ENCODE results near the gene RBM5.

Gene RBM5

DNA sequence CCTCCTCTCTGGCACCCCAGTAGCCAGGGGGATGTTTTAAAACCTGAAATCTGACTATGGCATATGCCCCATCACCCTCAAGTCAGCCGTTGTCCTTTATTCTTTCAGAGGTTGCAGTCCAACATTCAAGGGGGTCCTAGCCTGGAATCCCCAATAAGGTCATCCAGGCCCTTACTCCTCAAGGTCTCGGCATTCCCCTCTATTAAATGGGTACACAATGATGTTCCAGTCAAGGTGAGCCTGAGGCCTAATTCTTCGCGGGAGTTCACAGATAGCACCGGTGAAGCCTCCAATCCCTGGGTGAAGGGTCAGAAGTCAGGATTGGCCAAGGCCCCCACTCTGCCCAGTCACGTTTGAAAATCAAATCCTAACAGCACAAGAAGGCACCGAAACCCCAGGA lies 58.3 kb downstream of the RBM5 start:
- no peaks in the 10 kb centered on the region for H3K9me3 ChIP-seq (ENCODE audit: insufficient read depth, low read depth, low read length)
- H3F3A ChIP-seq (ENCODE audit: low read depth) = no peaks in the 10 kb centered on the region
- TF ChIP-seq, protein P1, sequence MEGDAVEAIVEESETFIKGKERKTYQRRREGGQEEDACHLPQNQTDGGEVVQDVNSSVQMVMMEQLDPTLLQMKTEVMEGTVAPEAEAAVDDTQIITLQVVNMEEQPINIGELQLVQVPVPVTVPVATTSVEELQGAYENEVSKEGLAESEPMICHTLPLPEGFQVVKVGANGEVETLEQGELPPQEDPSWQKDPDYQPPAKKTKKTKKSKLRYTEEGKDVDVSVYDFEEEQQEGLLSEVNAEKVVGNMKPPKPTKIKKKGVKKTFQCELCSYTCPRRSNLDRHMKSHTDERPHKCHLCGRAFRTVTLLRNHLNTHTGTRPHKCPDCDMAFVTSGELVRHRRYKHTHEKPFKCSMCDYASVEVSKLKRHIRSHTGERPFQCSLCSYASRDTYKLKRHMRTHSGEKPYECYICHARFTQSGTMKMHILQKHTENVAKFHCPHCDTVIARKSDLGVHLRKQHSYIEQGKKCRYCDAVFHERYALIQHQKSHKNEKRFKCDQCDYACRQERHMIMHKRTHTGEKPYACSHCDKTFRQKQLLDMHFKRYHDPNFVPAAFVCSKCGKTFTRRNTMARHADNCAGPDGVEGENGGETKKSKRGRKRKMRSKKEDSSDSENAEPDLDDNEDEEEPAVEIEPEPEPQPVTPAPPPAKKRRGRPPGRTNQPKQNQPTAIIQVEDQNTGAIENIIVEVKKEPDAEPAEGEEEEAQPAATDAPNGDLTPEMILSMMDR (conservative IDR thresholded peaks at IDR 0.05; ENCODE audit: low read length) = no peak
- H3K9me2 ChIP-seq (replicated peaks; ENCODE audit: low read depth, low read length) = no peaks in the 10 kb centered on the region
- H3K4me2 ChIP-seq (ENCODE audit: low read depth, low read length, poor library complexity, severe bottlenecking) = no peak overlapping the region
- no peak overlapping the region for H3K4me3 ChIP-seq (ENCODE audit: low read length, poor library complexity, severe bottlenecking)
- no peak overlapping the region for H2AFZ ChIP-seq (ENCODE audit: low read length)
- no peaks in the 10 kb centered on the region for H4K20me1 ChIP-seq (ENCODE audit: insufficient read depth, low read length, poor library complexity, severe bottlenecking)
- no peaks in the 10 kb centered on the region for H3K4me1 ChIP-seq (ENCODE audit: insufficient read depth, low read length, poor library complexity, severe bottlenecking)
- H3K36me3 ChIP-seq (ENCODE audit: insufficient read depth, low read length) = no peaks in the 10 kb centered on the region
- no peaks in the 10 kb centered on the region for H3K27me3 ChIP-seq (ENCODE audit: insufficient read depth, low read length, poor library complexity, severe bottlenecking)
- H3K9ac ChIP-seq (ENCODE audit: low read depth, low read length, poor library complexity, severe bottlenecking) = no peak overlapping the region
- H3K79me2 ChIP-seq (ENCODE audit: insufficient read depth, low read length) = no peaks in the 10 kb centered on the region

DNA sequence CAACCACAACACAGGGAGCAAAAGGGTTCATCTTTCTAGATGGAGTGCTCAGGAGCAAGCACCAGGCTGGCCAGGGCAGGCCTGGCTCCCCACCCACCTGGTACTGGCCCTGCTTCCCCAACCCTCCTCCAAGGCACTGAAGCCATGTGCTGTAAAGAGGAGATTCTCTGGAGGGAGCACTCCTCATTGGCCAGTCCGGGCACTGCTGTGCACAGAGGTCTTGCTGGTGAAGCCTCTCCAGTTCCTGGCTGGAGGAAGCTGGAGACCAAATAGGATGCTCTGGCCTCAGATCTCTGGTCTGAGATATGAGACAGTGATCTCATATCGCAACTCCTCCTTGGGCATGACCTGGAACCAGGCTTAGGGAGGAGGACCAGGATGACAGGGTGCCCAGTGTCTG lies 58.7 kb downstream of the RBM5 start:
- Histone ChIP-seq H3K4me2 (ENCODE audit: low read depth, low read length, poor library complexity, severe bottlenecking) (no peak overlapping the region), H4K20me1 (ENCODE audit: insufficient read depth, low read length, poor library complexity, severe bottlenecking) (no peaks in the 10 kb centered on the region), H3K27me3 (ENCODE audit: insufficient read depth, low read length, poor library complexity, severe bottlenecking) (no peaks in the 10 kb centered on the region), H3K9me2 (replicated peaks; ENCODE audit: low read depth, low read length) (no peaks in the 10 kb centered on the region), H3F3A (ENCODE audit: low read depth) (no peaks in the 10 kb centered on the region), H3K79me2 (ENCODE audit: insufficient read depth, low read length) (no peaks in the 10 kb centered on the region), H3K36me3 (ENCODE audit: insufficient read depth, low read length) (no peaks in the 10 kb centered on the region), H3K4me3 (ENCODE audit: low read length, poor library complexity, severe bottlenecking) (no peak overlapping the region), H3K4me1 (ENCODE audit: insufficient read depth, low read length, poor library complexity, severe bottlenecking) (no peaks in the 10 kb centered on the region), H3K9me3 (ENCODE audit: insufficient read depth, low read depth, low read length) (no peaks in the 10 kb centered on the region), H3K9ac (ENCODE audit: low read depth, low read length, poor library complexity, severe bottlenecking) (no peak overlapping the region), H2AFZ (ENCODE audit: low read length) (no peak overlapping the region)
- no peak for TF ChIP-seq EZH2phosphoT487 (IDR thresholded peaks at IDR 0.05; ENCODE audit: borderline replicate concordance)
- TF ChIP-seq, protein P1 (conservative IDR thresholded peaks at IDR 0.05; ENCODE audit: low read length) = no peak

DNA sequence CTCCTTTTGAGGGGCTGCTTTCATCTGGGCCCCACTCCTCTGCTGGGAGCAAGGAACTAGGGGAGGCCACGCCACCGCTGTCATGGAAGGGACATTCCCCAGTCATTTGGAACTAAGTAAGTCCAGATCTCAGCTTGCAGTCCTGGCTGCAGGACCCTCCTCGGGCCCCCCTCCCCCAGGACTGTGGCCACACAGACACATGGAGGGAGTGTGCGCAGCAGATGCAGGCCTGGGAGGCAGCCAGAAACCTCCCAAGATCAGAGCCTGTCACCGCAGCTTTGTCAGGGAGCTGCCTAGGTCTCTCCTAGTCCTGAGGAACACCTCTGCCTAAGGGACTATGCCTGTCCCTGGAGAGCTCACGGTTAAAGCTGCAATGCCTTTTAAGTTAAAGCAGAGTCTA lies 59.1 kb downstream of the RBM5 start:
- H3K27me3 ChIP-seq (ENCODE audit: insufficient read depth, low read length, poor library complexity, severe bottlenecking) = no peaks in the 10 kb centered on the region
- no peaks in the 10 kb centered on the region for H4K20me1 ChIP-seq (ENCODE audit: insufficient read depth, low read length, poor library complexity, severe bottlenecking)
- no peaks in the 10 kb centered on the region for H3K9me2 ChIP-seq (replicated peaks; ENCODE audit: low read depth, low read length)
- TF ChIP-seq, protein P1 (conservative IDR thresholded peaks at IDR 0.05; ENCODE audit: low read length) = no peak
- no peak for TF ChIP-seq EZH2phosphoT487 (IDR thresholded peaks at IDR 0.05; ENCODE audit: borderline replicate concordance)
- H3K79me2 ChIP-seq (ENCODE audit: insufficient read depth, low read length) = no peaks in the 10 kb centered on the region
- no peak overlapping the region for H2AFZ ChIP-seq (ENCODE audit: low read length)
- no peak overlapping the region for H3K4me3 ChIP-seq (ENCODE audit: low read length, poor library complexity, severe bottlenecking)
- no peaks in the 10 kb centered on the region for H3K4me1 ChIP-seq (ENCODE audit: insufficient read depth, low read length, poor library complexity, severe bottlenecking)
- no peak overlapping the region for H3K4me2 ChIP-seq (ENCODE audit: low read depth, low read length, poor library complexity, severe bottlenecking)
- no peak overlapping the region for H3K9ac ChIP-seq (ENCODE audit: low read depth, low read length, poor library complexity, severe bottlenecking)
- no peaks in the 10 kb centered on the region for H3F3A ChIP-seq (ENCODE audit: low read depth)
- H3K36me3 ChIP-seq (ENCODE audit: insufficient read depth, low read length) = no peaks in the 10 kb centered on the region
- H3K9me3 ChIP-seq (ENCODE audit: insufficient read depth, low read depth, low read length) = no peaks in the 10 kb centered on the region

Measured in Loucy (cell line).